Stomach smooth muscle (tissue), 2 donors: ENCODE measurements around the gene PDZD4.
A peak's percentile ranks its signal among the peaks of the same experiment; 100 is the strongest.

ENCODE experiments used
- H3K27ac ChIP-seq: one replicate; pipeline ENCODE4 v1.7.0; 2013; ENCODE audit warnings: mild to moderate bottlenecking, low read length, inconsistent platforms
- H3K27me3 ChIP-seq, 2 donors: one replicate each; pipeline ENCODE4 v1.7.0; 2013; ENCODE audit warnings: low read length in 2 of 2; ENCODE audit not compliant: insufficient read depth in 2 of 2, control insufficient read depth in 1 of 2
- H3K36me3 ChIP-seq, 2 donors: one replicate each; pipeline ENCODE4 v1.7.0; 2013; ENCODE audit warnings: low read length in 2 of 2; ENCODE audit not compliant: control insufficient read depth in 2 of 2, insufficient read depth in 2 of 2
- H3K4me1 ChIP-seq: one replicate; pipeline ENCODE4 v1.7.0; 2013; ENCODE audit warnings: low read length; ENCODE audit not compliant: control insufficient read depth, insufficient read depth
- H3K4me3 ChIP-seq, 2 donors: one replicate each; pipeline ENCODE4 v1.7.0; 2013; ENCODE audit warnings: low read length in 2 of 2
- H3K9ac ChIP-seq, 2 donors: one replicate each; pipeline ENCODE4 v1.7.0; 2013; ENCODE audit warnings: low read length in 2 of 2, mild to moderate bottlenecking in 1 of 2
- H3K9me3 ChIP-seq, 2 donors: one replicate each; pipeline ENCODE4 v1.7.0; 2013; ENCODE audit warnings: low read length in 2 of 2; ENCODE audit not compliant: control insufficient read depth in 2 of 2
- donor health status: healthy.
- donor health status: Pancreatic carcinoma.

The PDZD4 gene

DNA sequence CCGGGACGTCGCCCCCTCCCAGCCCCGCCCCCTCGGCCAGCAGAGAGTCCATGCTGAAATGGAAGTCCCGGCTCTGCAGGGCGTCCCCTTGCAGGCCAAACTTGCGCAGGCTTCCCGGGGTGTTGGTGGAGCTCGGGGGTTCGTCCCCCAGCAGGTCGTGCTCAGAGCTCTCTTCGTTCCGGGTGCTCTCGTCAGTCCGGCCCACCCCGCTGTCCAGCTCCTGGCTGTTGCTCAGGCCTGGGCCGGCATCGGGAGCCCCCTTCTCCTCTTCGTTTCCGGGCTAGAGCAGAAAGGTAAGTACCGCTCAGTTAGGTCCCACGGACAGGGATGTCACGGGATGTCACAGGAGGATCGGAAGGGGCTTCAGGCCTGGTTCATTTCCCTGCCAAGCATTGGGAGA is 25.7 kb downstream of the PDZD4 start:
- no peaks in the 10 kb centered on the region for H3K36me3 ChIP-seq
- H3K9me3 ChIP-seq = no peaks in the 10 kb centered on the region
- no peak overlapping the region for H3K4me3 ChIP-seq
- no peak overlapping the region for H3K9ac ChIP-seq
- no peaks in the 10 kb centered on the region for H3K4me1 ChIP-seq
- H3K27me3 ChIP-seq = peaks cover 0 to 5% of the 10 kb centered on the region in 2 donors
- no peak overlapping the region for H3K27ac ChIP-seq

DNA sequence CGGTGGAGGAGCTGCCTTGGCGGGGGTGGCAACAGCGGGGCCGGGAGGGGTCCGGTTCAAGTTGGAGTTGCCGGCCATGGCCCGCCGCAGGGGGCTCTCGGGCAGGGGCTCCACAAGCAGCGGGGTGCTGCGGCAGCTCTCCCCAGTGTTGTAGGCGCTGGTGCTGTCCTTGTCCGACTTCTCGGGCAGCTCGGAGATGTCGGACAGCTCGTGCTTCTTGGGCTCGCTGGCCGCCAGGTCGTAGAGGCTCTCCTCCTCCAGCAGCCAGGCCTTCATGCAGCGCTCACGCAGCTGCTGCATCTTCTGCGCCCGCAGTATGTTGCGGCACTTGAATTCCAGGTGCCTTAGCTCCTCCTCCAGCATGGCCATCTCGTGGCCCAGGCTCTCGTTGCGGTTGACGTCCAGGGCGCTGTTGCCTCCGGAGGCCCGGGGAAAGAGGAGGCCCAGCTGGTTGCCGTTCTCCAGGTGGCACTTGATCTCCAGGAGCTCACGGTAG is 26.2 kb downstream of the PDZD4 start:
- peaks cover 0 to 5% of the 10 kb centered on the region in 2 donors for H3K27me3 ChIP-seq

DNA sequence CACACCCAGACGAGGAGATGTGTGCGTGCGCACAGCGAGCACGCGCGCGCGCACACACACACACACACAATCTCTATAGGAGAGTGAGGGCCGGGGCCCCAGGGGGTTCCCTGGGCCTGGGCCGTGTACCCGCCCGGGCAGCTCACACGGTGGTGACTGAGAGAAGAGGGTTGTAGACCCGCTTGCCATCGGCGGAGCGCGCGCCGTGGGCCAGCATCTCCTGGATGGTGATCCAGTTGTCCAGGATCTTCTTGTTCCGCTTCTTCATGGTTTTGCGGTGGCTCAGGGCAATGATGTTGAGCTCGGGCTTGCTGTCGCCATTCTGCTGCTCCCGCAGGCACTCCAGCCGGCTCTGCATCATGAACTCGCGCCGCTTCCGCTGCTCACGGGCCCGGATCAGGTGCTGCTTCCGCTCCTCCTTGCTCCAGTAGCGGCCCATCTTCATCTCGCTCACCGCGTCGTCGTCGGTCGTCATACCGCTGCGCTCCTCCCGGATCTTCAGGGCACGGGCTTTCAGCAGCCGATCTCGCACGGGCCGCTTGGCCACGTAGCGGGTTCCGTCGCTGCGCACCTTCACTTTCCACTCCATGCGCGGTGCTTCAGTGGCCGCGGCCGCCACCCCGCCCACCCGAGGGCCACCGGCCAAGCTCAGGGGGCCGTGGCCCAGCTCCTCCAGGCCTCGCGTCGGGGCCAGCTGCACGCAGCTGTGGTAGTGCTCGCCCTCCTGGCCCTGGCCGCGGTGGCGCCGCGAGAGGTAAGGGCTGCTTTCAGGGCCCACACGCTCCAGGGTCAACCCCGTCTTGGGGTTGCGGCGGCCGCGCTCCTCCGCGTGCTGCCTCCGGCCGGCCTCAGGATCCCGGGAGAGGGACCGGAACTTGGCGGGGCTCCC is 26.9 kb downstream of the PDZD4 start:
- no peaks in the 10 kb centered on the region for H3K9me3 ChIP-seq
- no peak overlapping the region for H3K27ac ChIP-seq
- H3K4me1 ChIP-seq = no peaks in the 10 kb centered on the region
- peaks cover 0 to 2% of the 10 kb centered on the region in 2 donors for H3K36me3 ChIP-seq
- peaks cover 0 to 4% of the 10 kb centered on the region in 2 donors for H3K27me3 ChIP-seq
- no peak overlapping the region for H3K9ac ChIP-seq
- H3K4me3 ChIP-seq = no peak overlapping the region

More for the DNA sequence above, 26.2 kb downstream of the PDZD4 start:
- H3K9ac ChIP-seq = no peak overlapping the region
- H3K9me3 ChIP-seq = no peaks in the 10 kb centered on the region
- H3K27ac ChIP-seq = no peak overlapping the region
- no peaks in the 10 kb centered on the region for H3K4me1 ChIP-seq
- H3K36me3 ChIP-seq = peaks cover 0 to 1% of the 10 kb centered on the region in 2 donors
- H3K4me3 ChIP-seq = no peak overlapping the region

DNA sequence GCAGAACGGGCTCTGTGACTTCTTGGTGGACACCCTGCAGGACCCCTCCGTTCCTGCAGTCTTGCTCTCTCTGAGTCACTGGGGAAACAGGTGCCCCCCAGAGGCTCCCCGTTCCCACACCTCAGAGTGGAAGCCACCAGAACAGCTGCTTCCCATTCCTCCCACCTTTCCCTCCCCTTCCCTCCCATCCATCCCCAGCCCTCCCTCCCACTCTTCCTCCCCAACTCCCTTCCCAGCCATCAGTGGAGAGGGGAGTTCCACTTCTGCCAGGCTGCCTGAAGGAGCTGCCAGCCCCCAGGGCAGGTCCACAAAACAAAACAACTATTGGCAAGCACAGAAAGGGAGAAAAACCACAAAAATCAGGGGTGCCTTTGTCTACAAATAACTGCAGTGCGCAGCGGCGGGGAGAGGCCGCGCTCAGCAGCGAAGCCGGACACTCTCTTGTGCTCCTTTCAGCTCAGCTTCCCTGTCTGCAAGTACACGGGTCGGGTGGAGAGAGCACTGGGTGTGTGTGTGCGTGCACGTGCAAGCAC is 27.8 kb downstream of the PDZD4 start:
- Histone ChIP-seq H3K27me3 (peaks cover 0 to 4% of the 10 kb centered on the region in 2 donors), H3K27ac (no peak overlapping the region), H3K36me3 (peaks cover 4 to 5% of the 10 kb centered on the region in 2 donors), H3K4me3 (no peak overlapping the region), H3K9ac (no peak overlapping the region), H3K4me1 (no peaks in the 10 kb centered on the region), H3K9me3 (no peaks in the 10 kb centered on the region)

DNA sequence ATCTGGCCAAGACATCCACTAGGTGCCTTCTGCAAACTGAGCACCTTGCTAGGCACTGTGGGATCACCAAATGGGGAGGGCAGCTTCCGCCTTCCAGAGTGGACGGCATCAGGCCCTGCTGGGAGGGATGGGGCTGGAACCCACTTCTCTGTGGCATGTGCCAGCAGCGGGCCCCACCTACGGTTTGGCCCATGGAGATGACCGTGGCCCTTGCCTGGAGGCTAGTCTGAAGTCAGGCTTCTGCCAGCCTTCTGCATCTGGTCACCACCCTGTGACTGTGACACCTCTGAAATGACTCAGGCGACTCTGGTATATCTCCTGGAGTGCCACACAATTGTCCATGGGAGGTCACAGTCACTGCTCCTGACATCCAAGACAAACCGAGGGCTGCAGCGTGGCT is 28.7 kb downstream of the PDZD4 start:
- no peak overlapping the region for H3K4me3 ChIP-seq
- no peak overlapping the region for H3K9ac ChIP-seq
- peaks cover 0 to 4% of the 10 kb centered on the region in 2 donors for H3K27me3 ChIP-seq
- no peaks in the 10 kb centered on the region for H3K4me1 ChIP-seq
- no peak overlapping the region for H3K27ac ChIP-seq
- H3K9me3 ChIP-seq = no peaks in the 10 kb centered on the region
- peaks cover 4 to 5% of the 10 kb centered on the region in 2 donors for H3K36me3 ChIP-seq

DNA sequence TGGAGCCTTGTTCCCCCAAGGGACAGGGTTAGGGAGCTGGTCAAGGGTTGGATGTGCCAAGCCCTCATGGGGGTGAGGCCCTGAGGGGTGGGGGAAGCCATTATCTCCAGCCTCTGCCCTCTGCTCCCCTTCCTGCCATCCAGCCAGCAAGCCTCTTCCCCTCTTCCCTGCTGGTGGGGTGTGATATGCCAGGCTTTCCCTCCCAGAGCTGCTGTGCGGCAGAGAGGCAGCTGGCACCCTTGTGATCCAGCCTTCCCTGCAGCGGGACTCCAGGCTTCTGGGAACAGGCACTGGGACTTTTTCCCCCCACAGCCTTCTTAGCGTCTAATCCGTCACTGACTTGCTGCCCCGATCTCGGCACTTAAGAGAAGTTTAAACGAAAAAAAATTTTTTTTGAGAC is 29.6 kb downstream of the PDZD4 start:
- Histone ChIP-seq H3K9me3 (no peaks in the 10 kb centered on the region), H3K36me3 (peaks cover 4 to 7% of the 10 kb centered on the region in 2 donors), H3K27me3 (peaks cover 0 to 4% of the 10 kb centered on the region in 2 donors), H3K4me3 (no peak overlapping the region), H3K9ac (no peak overlapping the region), H3K4me1 (peaks cover 9% of the 10 kb centered on the region), H3K27ac (no peak overlapping the region)

DNA sequence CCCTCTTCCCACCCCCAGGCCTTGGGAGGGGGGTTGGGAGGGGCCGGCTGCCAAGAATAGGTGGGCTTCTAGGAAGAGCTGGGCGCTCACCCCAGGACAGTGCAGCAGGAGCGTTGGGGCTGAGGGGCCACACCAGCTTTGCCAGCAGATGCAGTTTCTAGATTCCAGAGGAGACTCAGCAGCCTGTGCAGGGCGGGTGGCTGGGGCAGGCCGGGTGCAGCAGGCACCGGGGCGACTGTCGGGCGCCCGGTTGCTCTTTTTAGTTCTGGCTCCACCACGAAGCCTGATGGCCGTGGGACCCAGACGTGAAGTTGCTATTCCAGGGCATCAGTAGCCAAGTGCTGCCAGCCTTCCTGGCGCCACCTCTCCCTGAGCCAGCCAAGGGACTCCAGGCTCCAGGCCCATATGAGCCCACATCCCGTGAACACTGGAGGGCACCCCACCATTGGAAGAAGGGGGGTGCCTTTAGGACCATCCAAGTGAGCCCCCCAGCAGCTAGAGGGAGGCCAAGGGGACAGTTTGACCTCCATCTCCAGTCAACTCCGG is 30.1 kb downstream of the PDZD4 start:
- Histone ChIP-seq H3K27ac (no peak overlapping the region), H3K9ac (no peak overlapping the region), H3K4me1 (peaks cover 14% of the 10 kb centered on the region)

DNA sequence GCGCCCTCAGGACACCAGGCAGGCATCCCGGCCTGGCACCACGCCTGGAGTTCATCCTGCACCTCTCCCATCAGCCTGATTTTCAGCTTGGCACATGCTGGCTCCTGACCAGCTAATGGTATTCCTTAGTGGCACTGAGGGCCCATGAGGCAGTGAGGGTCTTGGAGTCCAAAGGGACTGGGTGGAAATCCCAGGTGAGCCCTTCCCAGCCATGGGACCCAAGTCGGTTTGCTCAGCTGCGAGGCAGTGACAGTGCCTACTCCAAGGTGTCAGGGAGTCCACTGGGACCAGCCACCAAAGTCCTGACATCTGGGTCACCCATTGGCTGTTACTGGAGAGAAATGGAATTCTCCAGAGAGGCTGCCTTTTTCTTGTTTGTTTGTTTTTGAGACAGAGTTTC is 31.0 kb downstream of the PDZD4 start:
- peaks cover 4 to 7% of the 10 kb centered on the region in 2 donors for H3K36me3 ChIP-seq
- H3K4me1 ChIP-seq = peaks cover 18% of the 10 kb centered on the region
- no peaks in the 10 kb centered on the region for H3K9me3 ChIP-seq
- peaks cover 0 to 4% of the 10 kb centered on the region in 2 donors for H3K27me3 ChIP-seq
- H3K9ac ChIP-seq = no peak overlapping the region
- H3K27ac ChIP-seq = no peak overlapping the region
- no peak overlapping the region for H3K4me3 ChIP-seq

More for the DNA sequence above, 30.1 kb downstream of the PDZD4 start:
- Histone ChIP-seq H3K9me3 (no peaks in the 10 kb centered on the region), H3K27me3 (peaks cover 0 to 4% of the 10 kb centered on the region in 2 donors), H3K4me3 (no peak overlapping the region), H3K36me3 (peaks cover 4 to 7% of the 10 kb centered on the region in 2 donors)

DNA sequence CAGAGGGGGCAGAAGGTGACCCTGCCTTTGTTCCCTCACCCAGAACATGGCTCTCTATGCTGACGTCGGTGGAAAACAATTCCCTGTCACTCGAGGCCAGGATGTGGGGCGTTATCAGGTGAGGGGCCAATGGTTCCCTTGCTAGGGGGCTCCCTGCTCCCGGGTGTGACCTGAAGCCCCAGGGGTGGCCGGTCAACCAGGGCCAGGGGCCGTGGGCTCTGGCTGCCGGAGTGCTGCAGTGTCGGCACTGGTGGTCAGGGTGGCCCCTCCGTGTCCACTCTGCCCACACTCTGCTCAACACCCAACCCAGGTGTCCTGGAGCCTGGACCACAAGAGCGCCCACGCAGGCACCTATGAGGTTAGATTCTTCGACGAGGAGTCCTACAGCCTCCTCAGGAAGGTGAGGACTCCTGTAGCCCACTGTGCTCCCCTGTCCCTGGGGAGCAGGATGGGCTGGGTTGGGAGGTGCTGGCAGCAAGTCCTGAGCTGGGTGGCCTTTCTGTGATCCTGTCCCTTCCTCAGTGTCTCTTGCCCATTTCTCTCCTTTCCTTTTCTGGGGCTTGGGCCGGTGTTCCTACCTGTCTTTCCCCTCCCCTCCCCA is 32.8 kb downstream of the PDZD4 start:
- H3K4me3 ChIP-seq = no peak overlapping the region
- no peak overlapping the region for H3K27ac ChIP-seq
- H3K9ac ChIP-seq = no peak overlapping the region
- H3K9me3 ChIP-seq = no peaks in the 10 kb centered on the region
- H3K4me1 ChIP-seq = peaks cover 27% of the 10 kb centered on the region
- H3K36me3 ChIP-seq = peaks cover 4 to 7% of the 10 kb centered on the region in 2 donors
- H3K27me3 ChIP-seq = peaks cover 0 to 4% of the 10 kb centered on the region in 2 donors

DNA sequence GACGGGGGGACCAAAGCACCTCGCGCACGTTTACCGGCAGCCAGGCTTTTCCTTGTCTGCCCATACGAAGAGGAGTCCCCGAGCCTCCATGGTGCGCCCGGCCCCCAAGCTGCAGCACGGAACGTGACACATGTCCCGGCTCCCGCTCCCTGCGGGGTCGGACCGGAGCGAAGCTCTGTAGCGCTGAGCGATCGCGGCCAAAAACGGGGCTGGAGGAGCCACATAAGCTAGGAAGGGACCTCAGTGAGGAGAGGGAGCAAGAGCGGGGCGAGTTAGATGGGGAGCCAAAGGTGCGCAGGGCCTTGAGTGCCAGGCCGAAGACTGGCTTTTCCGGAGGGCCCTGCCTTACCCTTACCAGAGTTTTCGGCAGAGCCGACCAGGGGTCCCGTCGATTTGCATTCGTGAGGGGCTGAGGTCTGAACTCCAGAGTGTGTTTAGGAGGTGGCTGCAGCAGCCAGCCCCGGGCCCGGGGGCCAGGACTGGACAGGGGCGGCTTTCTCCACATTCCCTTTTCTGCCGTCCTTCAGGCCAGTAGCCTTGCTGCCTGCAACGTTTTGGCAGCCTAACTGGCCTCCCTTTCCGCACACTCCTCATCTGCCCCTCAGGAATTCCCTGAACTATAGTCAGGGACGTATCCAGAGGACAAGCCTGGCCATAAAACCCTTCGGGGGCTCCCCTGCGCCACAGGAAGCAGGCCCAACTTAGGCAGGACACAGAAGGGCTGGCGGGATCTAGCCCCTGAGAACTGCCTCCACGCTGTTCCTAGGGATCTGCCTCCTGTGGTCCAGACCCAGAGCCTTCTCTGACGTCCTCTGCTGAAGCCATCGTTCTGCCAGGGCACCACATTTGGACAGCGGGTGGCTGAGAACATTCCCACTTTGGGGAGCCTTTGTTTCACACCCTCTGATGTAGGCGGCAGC is 35.2 kb downstream of the PDZD4 start:
- Histone ChIP-seq H3K36me3 (peaks cover 4 to 7% of the 10 kb centered on the region in 2 donors), H3K9ac (peak overlapping the region; percentile 73 to 74), H3K9me3 (no peaks in the 10 kb centered on the region), H3K27me3 (peaks cover 0 to 5% of the 10 kb centered on the region in 2 donors), H3K27ac (peak overlapping the region; percentile 86), H3K4me1 (peaks cover 39% of the 10 kb centered on the region), H3K4me3 (peak overlapping the region; percentile 63 to 83)
